Heart left ventricle (tissue), 13 donors: Measurements from ENCODE around the gene PLPP6.

Experiments used
- POLR2A ChIP-seq, 2 donors: fragments of 450-650 bp; IDR thresholded peaks; one replicate each; pipeline ENCODE4 v1.6.1; 2017; ENCODE audit warnings: antibody characterized with exemption in 2 of 2, mild to moderate bottlenecking in 2 of 2, moderate library complexity in 2 of 2
- TF ChIP-seq, protein P1 (sequence below), 12 donors: fragments of 200-600 bp; sonication (generic) in 4 of 12; IDR thresholded peaks; one replicate each; pipeline versions ENCODE4 v1.5.0 to v1.8.0; 2018 to 2022; ENCODE audit warnings: antibody characterized with exemption in 12 of 12, mild to moderate bottlenecking in 5 of 12
- donor health status: ischemic (EF 13 %, LVEDD 7.1; RV severe dilation, severe dysfunction).
- donor health status: DM: no; HTN: yes; CAD: no.
- donor health status: DM: no; HTN: no; CAD: no.
- donor health status: ischemic (EF 25% LVEDD 6.9; RV normal size, moderate dysfunction).
- donor health status: ischemic (EF 25% LVEDD 5.7; RV mildly dilated, moderate dysfunction).
- donor health status: ischemic (EF 35%, LVEDD 5.7; RV mildly dilated, moderate dysfunction).
- donor health status: nonischemic (EF 11% LVEDD 7.7; RV severe dilation, severe dysfunction).
- donor health status: DM: yes; HTN: yes; CAD: no.
- donor health status: PGD.
- donor health status: ischemic (EF 29% LVEDD 5.4; RV normal size, mild dysfunction).
- donor health status: nonischemic (EF 23%, LVEDD 6.1; RV moderate dilation, normal function).

DNA sequence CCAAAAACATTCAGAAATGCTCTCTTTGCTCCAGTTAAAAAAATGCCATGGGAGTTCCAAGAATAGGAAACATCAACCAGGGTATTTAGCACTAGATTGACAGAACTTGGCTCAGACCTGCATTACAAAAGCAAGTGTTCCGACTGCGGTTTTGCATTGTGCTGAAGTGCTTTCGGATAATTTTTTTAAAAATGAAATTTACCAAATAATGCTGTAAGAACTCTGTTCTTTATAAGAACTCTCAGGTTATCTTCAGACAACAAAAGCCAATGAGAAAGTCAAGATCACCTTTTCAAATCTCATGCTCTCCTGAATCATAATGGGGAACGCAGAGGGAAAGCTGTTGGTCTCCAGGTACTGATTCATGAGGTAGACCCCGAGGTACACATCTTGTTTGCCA is 483 bp upstream of the PLPP6 start:
- no peak for TF ChIP-seq POLR2A (IDR thresholded peaks at IDR 0.05)
- TF ChIP-seq, protein P1, sequence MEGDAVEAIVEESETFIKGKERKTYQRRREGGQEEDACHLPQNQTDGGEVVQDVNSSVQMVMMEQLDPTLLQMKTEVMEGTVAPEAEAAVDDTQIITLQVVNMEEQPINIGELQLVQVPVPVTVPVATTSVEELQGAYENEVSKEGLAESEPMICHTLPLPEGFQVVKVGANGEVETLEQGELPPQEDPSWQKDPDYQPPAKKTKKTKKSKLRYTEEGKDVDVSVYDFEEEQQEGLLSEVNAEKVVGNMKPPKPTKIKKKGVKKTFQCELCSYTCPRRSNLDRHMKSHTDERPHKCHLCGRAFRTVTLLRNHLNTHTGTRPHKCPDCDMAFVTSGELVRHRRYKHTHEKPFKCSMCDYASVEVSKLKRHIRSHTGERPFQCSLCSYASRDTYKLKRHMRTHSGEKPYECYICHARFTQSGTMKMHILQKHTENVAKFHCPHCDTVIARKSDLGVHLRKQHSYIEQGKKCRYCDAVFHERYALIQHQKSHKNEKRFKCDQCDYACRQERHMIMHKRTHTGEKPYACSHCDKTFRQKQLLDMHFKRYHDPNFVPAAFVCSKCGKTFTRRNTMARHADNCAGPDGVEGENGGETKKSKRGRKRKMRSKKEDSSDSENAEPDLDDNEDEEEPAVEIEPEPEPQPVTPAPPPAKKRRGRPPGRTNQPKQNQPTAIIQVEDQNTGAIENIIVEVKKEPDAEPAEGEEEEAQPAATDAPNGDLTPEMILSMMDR (IDR thresholded peaks at IDR 0.05): no peak
